ENCODE measurements around the gene UBE2G2.

The UBE2G2 gene

DNA sequence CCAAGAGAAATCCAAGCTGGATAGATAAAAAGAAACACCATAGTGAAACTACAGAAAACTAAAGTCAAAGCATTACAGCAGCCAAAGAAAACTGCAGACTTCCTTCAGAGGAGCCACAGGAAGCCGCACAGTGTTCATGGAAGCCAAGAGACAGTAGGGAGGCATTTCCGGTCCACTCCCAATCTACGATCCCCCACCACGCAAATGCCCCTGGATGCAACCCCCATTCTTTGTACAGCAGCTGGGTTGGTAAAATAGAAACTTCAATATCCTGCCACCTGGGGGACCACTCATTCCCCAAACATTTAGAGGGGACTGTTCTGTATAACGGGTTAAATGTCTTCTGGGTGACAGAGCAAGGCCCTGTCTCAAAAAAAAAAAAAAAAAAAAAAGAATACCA lies 46.4 kb downstream of the UBE2G2 start:
- CTCF ChIA-PET: interaction anchor here (2.8 kb wide), 1 partner anchor 15 kb away, joined by 7 read pairs; no protein-coding TSS in a partner anchor
- no peak for DNase-seq (ENCODE audit: extremely low spot score)
- POLR2A ChIA-PET: no interaction called here
- TF ChIP-seq CTCF (IDR thresholded peaks at IDR 0.05; ENCODE audit: control extremely low read depth, extremely low read depth, low read depth, missing control alignments): no peak

GRCh38 chr21:44753357-44753756 lies 48.3 kb downstream of the UBE2G2 start:
- ChIA-PET CTCF (interaction anchor here (0.7 to 1.3 kb wide), 2 partner anchors 30 to 72 kb away, joined by 3 read pairs; partner anchors contain the start of gene KRTAP12-1), POLR2A (no interaction called here)
- no peak for TF ChIP-seq CTCF (IDR thresholded peaks at IDR 0.05; ENCODE audit: control extremely low read depth, extremely low read depth, low read depth, missing control alignments)
- no peak for DNase-seq (ENCODE audit: extremely low spot score)

GRCh38 chr21:44752671-44753235 lies 48.9 kb downstream of the UBE2G2 start:
- CTCF ChIA-PET: interaction anchor here (1.3 kb wide), 1 partner anchor 71 kb away, joined by 3 read pairs; the partner anchor contains the start of gene KRTAP12-1
- DNase-seq (ENCODE audit: extremely low spot score): no peak
- POLR2A ChIA-PET: no interaction called here

DNA sequence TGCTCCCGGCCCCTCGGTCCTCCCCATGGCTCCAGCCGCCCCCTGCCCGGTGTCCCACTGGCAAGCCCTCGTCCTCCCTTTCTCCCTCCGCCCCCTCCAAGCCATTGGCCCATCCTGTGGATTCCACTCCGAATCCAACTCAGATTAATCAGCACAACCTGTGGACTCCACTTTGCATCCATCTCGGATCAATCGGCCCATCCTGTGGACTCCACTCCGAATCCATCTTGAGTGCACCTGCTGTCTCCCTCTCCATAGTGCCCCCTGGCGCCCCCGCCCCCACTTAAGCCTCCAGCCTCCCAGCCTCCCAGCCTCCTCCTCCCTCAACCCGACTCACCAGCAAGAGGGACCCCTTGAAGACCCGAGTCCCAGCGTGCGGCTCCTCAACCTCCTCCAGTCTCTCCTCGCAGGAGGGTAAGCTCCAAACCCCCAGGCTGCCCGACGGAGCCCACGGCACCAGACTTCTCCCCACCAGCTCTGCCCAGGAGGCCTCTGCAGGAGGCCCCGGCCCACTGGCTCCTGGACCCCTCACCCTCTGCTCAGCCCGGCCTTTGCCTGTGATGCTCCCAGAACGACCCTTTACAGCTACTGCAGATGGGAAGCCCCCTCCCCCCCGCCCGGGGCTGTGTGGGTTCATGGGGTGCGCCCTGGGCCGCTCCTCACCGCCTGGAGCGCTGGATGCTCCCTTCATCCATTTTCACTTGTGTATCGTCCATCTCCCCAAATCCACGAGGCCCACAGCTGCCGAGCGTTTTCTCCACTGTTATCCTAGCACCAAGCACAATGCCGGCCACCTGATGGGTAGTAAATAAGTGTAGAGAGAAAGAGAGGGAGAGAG lies 49.6 kb downstream of the UBE2G2 start:
- no peak for TF ChIP-seq CTCF (IDR thresholded peaks at IDR 0.05; ENCODE audit: control extremely low read depth, extremely low read depth, low read depth, missing control alignments)
- DNase-seq (ENCODE audit: extremely low spot score): no peak
- ChIA-PET POLR2A (no interaction called here), CTCF (interaction anchor here (1.2 kb wide), 1 partner anchor 9 kb away, joined by 3 read pairs; no protein-coding TSS in a partner anchor)

More at GRCh38 chr21:44752671-44753235, 48.9 kb downstream of the UBE2G2 start:
- no peak for TF ChIP-seq CTCF (IDR thresholded peaks at IDR 0.05; ENCODE audit: control extremely low read depth, extremely low read depth, low read depth, missing control alignments)

DNA sequence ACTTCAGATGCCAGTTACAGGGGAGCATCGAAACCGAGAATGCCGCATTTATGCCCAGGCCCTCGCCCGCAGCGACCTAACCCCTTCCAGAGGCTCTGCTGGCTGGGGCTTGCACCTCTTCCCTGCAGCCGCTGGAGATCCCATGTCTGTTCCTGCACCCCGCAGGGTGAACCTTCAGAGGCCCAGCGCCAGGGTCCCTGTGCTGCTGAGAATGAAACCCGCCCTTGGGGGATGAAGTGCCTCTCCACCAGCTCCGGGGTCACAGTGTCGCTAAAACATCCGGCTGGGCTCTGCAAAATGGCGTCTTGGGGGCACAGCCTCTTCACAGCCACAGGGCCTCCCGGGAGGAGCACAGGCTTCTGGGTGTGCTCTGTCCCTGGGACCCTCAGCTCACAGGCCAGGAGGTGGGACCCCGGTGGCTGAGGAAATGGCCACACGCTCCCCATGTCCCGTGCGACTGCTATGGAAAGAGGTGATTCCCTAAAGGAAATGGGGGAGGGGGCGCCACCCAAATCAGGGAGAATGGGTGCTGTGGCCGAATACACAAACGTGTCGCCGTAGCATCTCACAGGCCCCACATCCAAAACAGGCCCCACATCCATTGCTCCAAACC lies 50.3 kb downstream of the UBE2G2 start:
- ChIA-PET CTCF (interaction anchor here (1.2 kb wide), 1 partner anchor 10 kb away, joined by 3 read pairs; no protein-coding TSS in a partner anchor), POLR2A (no interaction called here)
- no peak for DNase-seq (ENCODE audit: extremely low spot score)
- TF ChIP-seq CTCF (IDR thresholded peaks at IDR 0.05; ENCODE audit: control extremely low read depth, extremely low read depth, low read depth, missing control alignments): no peak

DNA sequence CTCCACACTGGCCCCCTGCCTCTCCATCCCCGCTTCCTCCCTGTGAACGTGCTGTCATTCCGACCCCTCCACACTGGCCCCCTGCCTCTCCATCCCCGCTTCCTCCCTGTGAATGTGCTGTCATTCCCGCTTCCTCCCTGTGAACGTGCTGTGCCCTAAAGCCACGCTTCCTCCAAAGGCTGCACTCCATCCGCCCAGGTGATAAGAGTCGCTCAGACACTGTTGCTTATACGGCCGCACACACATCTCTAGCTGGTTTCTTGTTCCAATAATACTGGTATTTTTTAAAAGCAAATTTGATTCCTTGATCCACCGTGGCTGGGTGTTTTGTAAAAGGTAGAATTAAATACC lies 51.0 kb downstream of the UBE2G2 start:
- no peak for DNase-seq (ENCODE audit: extremely low spot score)
- POLR2A ChIA-PET: no interaction called here
- TF ChIP-seq CTCF (IDR thresholded peaks at IDR 0.05; ENCODE audit: control extremely low read depth, extremely low read depth, low read depth, missing control alignments): no peak
- CTCF ChIA-PET: interaction anchor here (1.2 kb wide), 1 partner anchor 10 kb away, joined by 3 read pairs; no protein-coding TSS in a partner anchor

Measured in GM10248 (cell line).